Heart left ventricle (tissue), 13 donors: Measurements from ENCODE around the gene SCAI.
"Not testable (repeated sequence)": the region's sequence is repeated elsewhere in the genome, so short reads cannot be mapped to it uniquely, and the experiment has no call there.

Experiments used
- POLR2A ChIP-seq, 2 donors: fragments of 450-650 bp; IDR thresholded peaks; one replicate each; pipeline ENCODE4 v1.6.1; 2017; ENCODE audit warnings: antibody characterized with exemption in 2 of 2, mild to moderate bottlenecking in 2 of 2, moderate library complexity in 2 of 2
- TF ChIP-seq, protein P1 (sequence below), 12 donors: fragments of 200-600 bp; sonication (generic) in 4 of 12; IDR thresholded peaks; one replicate each; pipeline versions ENCODE4 v1.5.0 to v1.8.0; 2018 to 2022; ENCODE audit warnings: antibody characterized with exemption in 12 of 12, mild to moderate bottlenecking in 5 of 12
- donor health status: ischemic (EF 13 %, LVEDD 7.1; RV severe dilation, severe dysfunction).
- donor health status: DM: no; HTN: yes; CAD: no.
- donor health status: DM: no; HTN: no; CAD: no.
- donor health status: ischemic (EF 25% LVEDD 6.9; RV normal size, moderate dysfunction).
- donor health status: ischemic (EF 25% LVEDD 5.7; RV mildly dilated, moderate dysfunction).
- donor health status: ischemic (EF 35%, LVEDD 5.7; RV mildly dilated, moderate dysfunction).
- donor health status: nonischemic (EF 11% LVEDD 7.7; RV severe dilation, severe dysfunction).
- donor health status: DM: yes; HTN: yes; CAD: no.
- donor health status: PGD.
- donor health status: ischemic (EF 29% LVEDD 5.4; RV normal size, mild dysfunction).
- donor health status: nonischemic (EF 23%, LVEDD 6.1; RV moderate dilation, normal function).

DNA sequence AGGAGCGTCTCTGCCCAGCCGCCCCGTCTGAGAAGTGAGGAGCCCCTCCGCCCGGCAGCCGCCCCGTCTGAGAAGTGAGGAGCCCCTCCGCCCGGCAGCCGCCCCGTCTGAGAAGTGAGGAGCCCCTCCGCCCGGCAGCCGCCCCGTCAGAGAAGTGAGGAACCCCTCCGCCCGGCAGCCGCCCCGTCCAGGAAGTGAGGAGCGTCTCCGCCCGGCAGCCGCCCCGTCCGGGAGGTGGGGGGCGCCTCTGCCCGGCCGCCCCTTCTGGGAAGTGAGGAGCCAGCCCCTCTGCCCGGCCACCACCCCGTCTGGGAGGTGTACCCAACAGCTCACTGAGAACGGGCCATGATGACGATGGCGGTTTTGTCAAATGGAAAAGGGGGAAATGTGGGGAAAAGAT lies 34.8 kb downstream of the SCAI start:
- TF ChIP-seq, protein P1, sequence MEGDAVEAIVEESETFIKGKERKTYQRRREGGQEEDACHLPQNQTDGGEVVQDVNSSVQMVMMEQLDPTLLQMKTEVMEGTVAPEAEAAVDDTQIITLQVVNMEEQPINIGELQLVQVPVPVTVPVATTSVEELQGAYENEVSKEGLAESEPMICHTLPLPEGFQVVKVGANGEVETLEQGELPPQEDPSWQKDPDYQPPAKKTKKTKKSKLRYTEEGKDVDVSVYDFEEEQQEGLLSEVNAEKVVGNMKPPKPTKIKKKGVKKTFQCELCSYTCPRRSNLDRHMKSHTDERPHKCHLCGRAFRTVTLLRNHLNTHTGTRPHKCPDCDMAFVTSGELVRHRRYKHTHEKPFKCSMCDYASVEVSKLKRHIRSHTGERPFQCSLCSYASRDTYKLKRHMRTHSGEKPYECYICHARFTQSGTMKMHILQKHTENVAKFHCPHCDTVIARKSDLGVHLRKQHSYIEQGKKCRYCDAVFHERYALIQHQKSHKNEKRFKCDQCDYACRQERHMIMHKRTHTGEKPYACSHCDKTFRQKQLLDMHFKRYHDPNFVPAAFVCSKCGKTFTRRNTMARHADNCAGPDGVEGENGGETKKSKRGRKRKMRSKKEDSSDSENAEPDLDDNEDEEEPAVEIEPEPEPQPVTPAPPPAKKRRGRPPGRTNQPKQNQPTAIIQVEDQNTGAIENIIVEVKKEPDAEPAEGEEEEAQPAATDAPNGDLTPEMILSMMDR (IDR thresholded peaks at IDR 0.05), result not testable (repeated sequence)
- not testable (repeated sequence) for TF ChIP-seq POLR2A (IDR thresholded peaks at IDR 0.05)
